Measurements from ENCODE around the gene ZBTB5. TPM values are rescaled to one million over a fixed set of nuclear protein-coding genes. Genes with fewer than 3 reads are reported as not detected.
"Not testable (repeated sequence)": the region's sequence is repeated elsewhere in the genome, so short reads cannot be mapped to it uniquely, and the experiment has no call there.

ZBTB5 gene, protein sequence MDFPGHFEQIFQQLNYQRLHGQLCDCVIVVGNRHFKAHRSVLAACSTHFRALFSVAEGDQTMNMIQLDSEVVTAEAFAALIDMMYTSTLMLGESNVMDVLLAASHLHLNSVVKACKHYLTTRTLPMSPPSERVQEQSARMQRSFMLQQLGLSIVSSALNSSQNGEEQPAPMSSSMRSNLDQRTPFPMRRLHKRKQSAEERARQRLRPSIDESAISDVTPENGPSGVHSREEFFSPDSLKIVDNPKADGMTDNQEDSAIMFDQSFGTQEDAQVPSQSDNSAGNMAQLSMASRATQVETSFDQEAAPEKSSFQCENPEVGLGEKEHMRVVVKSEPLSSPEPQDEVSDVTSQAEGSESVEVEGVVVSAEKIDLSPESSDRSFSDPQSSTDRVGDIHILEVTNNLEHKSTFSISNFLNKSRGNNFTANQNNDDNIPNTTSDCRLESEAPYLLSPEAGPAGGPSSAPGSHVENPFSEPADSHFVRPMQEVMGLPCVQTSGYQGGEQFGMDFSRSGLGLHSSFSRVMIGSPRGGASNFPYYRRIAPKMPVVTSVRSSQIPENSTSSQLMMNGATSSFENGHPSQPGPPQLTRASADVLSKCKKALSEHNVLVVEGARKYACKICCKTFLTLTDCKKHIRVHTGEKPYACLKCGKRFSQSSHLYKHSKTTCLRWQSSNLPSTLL
- 10 to 100 TPM; 16.1 to 23.4 (median 20.9) TPM for total RNA-seq

DNA sequence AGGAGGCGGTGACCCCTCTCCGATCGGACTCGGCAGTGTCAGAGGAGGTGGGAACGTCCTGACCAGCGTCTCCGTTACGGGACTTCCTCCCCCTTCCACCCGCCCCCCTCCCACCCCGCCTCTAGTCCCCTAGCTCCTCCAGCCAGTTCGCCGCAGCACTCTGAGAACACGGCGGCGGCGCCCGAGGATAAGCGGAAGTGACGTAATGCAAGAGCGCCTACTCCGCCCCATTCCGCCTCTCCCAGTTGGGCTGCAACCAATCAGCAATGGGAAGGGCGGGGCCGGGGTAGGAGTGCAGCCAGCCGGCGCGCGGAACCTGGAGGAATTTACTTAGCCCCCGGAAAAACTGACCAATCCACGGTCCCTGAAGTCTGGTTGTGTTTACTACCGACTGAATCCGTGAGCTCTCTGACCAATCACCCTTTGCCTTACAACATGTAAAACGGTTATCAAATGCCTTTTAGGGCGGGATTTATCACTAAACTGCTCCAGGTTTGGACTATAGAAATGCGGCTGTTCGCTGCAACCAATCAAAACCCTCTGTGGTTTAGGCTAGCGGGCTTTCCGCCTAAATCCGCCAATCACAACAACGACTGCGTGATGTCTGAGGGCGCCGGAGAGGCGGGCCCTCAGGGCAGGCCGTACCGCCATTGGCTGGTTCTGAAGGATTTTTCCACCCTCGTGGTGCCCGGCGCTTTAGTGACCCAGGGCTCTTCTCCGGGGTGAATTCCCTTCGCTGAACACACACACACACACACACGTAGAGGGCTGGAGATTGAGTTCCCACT is at the start of gene ZBTB5:
Gene ZBTB5 (minus strand): TSS at position 202 of the 788 bp plus-strand sequence. CDS start 22,899 bp downstream, outside the sequence.
- no peak for TF ChIP-seq POLR2A (IDR thresholded peaks at IDR 0.05)
- TF ChIP-seq, protein P1, sequence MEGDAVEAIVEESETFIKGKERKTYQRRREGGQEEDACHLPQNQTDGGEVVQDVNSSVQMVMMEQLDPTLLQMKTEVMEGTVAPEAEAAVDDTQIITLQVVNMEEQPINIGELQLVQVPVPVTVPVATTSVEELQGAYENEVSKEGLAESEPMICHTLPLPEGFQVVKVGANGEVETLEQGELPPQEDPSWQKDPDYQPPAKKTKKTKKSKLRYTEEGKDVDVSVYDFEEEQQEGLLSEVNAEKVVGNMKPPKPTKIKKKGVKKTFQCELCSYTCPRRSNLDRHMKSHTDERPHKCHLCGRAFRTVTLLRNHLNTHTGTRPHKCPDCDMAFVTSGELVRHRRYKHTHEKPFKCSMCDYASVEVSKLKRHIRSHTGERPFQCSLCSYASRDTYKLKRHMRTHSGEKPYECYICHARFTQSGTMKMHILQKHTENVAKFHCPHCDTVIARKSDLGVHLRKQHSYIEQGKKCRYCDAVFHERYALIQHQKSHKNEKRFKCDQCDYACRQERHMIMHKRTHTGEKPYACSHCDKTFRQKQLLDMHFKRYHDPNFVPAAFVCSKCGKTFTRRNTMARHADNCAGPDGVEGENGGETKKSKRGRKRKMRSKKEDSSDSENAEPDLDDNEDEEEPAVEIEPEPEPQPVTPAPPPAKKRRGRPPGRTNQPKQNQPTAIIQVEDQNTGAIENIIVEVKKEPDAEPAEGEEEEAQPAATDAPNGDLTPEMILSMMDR (IDR thresholded peaks at IDR 0.05) = no peak
- intact Hi-C loops (cut with DNase I; ENCODE audit: low total_unique reads) = no loop called here
- peak within 1 kb of the TSS; percentile 73 for H3K4me3 ChIP-seq (ENCODE audit: low read depth, poor library complexity, severe bottlenecking)
- DNase-seq (ENCODE audit: low spot score in 2 of 2) = peak; percentile 99 to 100
- WGBS, 2 donors = 0 to 1% methylated on average over 49 to 52 of the region's 52 CpGs

DNA sequence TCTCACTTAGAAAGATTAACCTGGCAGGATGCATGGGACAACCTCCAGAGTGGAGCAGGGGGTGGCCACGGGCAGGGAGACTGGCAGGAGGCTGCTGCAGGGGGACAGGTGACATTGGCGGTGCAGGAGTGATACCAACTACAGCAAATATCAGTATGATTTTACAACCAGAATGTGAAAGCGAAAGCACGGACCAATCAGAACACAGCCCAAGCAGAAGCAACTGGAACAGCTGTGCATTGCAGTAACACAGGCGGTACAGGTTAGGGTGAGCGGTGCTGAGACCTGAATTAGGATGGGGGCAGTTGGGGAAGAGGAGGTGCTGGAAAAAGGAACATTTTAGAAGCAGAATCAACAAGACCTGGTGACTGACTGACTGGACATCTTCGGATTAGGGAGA is 49.7 kb upstream of the ZBTB5 start:
- no peak overlapping the region for H3K4me3 ChIP-seq (ENCODE audit: low read depth, poor library complexity, severe bottlenecking)
- intact Hi-C loops (cut with DNase I; ENCODE audit: low total_unique reads) = no loop called here
- TF ChIP-seq POLR2A (IDR thresholded peaks at IDR 0.05) = no peak
- TF ChIP-seq, protein P1 (IDR thresholded peaks at IDR 0.05) = no peak
- no peak for DNase-seq (ENCODE audit: low spot score in 2 of 2)
- WGBS, 2 donors = 89% methylated on average over 7 of the region's 7 CpGs

DNA sequence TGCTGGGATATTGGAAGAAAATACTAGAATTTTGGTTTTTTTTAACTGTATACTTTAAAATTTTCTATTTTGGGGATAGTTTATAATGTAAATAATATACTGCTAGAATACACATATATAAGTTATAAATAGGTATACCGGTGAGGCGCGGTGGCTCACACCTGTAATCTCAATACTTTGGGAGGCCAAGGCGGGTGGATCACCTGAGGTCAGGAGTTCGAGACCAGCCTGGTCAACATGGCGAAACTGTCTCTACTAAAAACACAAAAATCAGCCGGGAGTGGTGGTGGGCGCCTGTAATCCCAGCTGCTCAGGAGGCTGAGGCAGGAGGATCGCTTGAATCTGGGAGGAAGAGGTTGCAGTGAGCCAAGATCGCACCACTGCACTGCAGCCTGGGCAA is 49.2 kb upstream of the ZBTB5 start:
- DNase-seq (ENCODE audit: low spot score in 2 of 2); H3K4me3 ChIP-seq (ENCODE audit: low read depth, poor library complexity, severe bottlenecking); intact Hi-C loops (cut with DNase I; ENCODE audit: low total_unique reads): not testable (repeated sequence)
- WGBS, 2 donors = 97 to 98% methylated on average over 10 of the region's 10 CpGs

DNA sequence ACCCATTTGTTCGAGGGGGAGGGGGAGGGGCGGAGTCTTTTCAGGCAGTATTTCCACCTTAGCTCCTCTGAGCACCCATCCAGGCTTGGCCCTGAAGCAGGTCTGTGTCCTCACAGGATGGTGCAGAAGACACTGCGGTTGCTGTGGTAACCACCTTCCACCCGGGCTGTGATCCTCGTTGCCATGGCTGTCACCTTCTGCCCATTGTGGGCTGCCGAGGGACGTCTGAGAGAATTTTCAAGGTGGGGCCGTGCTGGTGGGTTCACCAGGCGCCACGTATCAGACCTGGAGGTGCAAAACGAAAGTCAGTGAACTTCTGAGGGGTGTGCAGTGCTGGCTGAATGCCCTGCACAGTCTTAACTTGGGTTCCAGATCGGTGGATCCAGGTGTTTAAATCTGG is 47.2 kb upstream of the ZBTB5 start:
- WGBS, 2 donors = 72 to 76% methylated on average over 9 to 12 of the region's 12 CpGs
- intact Hi-C loops (cut with DNase I; ENCODE audit: low total_unique reads) = no loop called here
- H3K4me3 ChIP-seq (ENCODE audit: low read depth, poor library complexity, severe bottlenecking) = no peak overlapping the region

DNA sequence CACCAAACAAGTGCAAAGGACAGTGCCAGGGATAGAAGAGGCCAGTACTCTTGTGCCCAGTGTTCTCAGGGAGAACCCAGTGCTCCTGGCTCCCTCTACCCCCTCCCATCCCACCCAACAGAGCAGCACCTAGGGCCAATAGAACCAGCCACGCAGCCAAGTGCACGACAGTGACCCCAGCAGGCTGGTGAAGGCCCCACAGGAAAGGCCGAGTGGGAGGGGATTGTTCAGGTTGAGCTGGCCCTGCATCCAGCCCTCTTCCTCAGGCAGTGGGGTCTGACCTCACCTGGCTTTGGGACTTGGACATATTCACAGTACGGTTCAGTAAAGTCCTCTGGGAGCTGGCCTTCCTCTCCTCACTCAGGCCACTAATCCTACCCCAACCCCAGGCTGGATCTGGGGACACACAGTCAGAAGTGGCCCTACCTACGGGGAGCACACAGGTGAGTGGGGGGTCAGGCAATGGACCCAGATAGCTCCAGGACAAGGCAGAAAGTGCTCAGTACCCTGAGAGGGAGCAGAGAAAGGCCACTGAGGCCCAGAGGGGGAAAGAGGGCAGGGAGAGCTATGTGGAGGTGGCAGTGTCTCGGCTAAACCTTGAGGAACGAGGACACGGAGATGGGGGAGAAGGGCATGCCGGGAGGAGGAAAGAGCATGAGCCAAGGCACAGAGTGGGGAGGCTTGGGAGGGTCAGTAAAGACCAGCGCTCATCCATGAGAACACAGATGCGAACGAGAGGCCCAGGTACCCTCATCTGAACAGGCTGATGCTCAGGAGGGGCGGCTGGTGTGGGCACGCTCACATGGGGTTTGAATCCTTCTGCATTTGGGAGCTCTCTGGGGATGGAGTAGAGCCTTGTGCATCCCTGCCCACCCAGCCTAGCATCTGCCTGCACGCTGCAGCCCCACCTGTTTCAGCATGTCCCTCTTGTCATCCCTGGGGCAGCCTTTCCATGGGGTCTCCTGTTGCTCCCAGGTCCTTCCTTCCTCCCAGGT is 46.1 kb upstream of the ZBTB5 start:
- H3K4me3 ChIP-seq (ENCODE audit: low read depth, poor library complexity, severe bottlenecking) = no peak overlapping the region
- WGBS, 2 donors = 86 to 91% methylated on average over 15 of the region's 15 CpGs
- no peak for TF ChIP-seq POLR2A (IDR thresholded peaks at IDR 0.05)
- TF ChIP-seq, protein P1 (IDR thresholded peaks at IDR 0.05) = no peak
- DNase-seq (ENCODE audit: low spot score in 2 of 2) = no peak
- intact Hi-C loops (cut with DNase I; ENCODE audit: low total_unique reads) = no loop called here

More for the DNA sequence above, 47.2 kb upstream of the ZBTB5 start:
- TF ChIP-seq, protein P1 (IDR thresholded peaks at IDR 0.05) = no peak
- TF ChIP-seq POLR2A (IDR thresholded peaks at IDR 0.05) = no peak
- DNase-seq (ENCODE audit: low spot score in 2 of 2) = no peak

DNA sequence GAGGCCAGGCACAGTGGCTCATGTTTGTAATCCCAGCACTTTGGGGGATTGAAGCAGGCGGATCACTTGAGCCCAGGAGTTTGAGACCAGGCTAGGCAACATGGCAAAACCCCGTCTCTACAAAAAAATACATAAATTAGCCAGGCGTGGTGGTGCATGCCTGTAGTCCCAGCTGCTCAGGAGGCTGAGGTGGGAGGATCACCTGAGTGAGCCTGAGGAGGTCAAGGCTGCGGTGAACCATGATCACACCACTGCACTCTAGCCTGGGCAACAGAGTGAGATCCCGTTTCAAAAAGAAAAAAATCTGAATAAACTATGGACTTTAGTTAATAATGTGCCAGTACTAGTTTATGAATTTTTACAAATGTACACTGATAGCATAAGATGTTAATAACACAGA is 44.8 kb upstream of the ZBTB5 start:
- 75 to 85% methylated on average over 5 of the region's 5 CpGs for WGBS, 2 donors
- intact Hi-C loops (cut with DNase I; ENCODE audit: low total_unique reads); H3K4me3 ChIP-seq (ENCODE audit: low read depth, poor library complexity, severe bottlenecking); DNase-seq (ENCODE audit: low spot score in 2 of 2): not testable (repeated sequence)

Measured in lower leg skin (tissue), 4 donors.